DOHH2 (cell line): ENCODE data around the gene RASD2.

Experiments
- EZH2phosphoT487 ChIP-seq: fragments of 200-600 bp; sonication (generic); IDR thresholded peaks from 2 replicates; pipeline ENCODE4 v1.6.1; 2017; ENCODE audit warnings: borderline replicate concordance, mild to moderate bottlenecking, antibody characterized with exemption, low read length, moderate library complexity, mixed read lengths
- TF ChIP-seq, protein P1 (sequence below): fragments of 200-600 bp; sonication (generic); IDR thresholded peaks from one replicate; pipeline ENCODE4 v1.5.1; 2014; ENCODE audit warnings: antibody characterized with exemption, mild to moderate bottlenecking, low read depth, low read length; ENCODE audit not compliant: poor library complexity, severe bottlenecking

DNA sequence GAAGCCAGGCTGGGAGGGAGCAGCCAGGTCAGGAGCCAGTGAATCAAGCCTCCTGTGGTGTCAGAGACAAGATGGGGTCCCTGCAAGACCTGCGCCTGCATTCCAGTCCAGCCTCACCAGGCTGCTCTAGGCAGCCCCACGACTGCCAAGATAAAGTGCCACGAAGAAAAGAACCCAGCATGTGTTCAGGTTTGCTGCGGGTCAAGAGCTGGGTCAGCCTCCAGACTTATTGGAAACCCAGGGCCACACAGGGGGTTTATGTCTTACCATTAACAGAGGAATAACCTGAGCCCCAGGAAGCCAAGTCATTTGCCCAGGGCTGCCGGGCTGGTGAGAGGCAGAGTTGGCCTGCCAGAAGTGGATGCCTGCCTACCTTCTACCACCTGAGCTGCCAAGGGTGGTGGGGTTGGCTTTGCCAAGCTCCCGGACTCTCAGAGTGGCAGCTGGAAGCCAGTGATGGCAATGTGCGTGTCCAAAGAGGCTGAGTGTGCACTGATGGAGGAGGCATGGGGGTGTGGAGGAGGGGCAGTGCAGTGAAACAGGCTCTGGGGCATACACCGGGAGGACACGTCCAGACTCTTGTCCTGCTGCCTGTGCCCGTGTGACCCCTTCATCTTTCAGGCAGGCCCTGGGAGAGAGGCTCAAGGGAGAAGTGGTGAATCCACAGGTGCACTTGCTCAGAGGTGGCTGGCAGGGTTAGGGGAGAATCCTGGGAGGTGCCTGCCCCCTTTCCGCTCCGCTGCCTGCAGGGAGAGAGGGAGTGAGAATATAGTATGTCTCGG is 1.7 kb downstream of the RASD2 start:
- TF ChIP-seq, protein P1, sequence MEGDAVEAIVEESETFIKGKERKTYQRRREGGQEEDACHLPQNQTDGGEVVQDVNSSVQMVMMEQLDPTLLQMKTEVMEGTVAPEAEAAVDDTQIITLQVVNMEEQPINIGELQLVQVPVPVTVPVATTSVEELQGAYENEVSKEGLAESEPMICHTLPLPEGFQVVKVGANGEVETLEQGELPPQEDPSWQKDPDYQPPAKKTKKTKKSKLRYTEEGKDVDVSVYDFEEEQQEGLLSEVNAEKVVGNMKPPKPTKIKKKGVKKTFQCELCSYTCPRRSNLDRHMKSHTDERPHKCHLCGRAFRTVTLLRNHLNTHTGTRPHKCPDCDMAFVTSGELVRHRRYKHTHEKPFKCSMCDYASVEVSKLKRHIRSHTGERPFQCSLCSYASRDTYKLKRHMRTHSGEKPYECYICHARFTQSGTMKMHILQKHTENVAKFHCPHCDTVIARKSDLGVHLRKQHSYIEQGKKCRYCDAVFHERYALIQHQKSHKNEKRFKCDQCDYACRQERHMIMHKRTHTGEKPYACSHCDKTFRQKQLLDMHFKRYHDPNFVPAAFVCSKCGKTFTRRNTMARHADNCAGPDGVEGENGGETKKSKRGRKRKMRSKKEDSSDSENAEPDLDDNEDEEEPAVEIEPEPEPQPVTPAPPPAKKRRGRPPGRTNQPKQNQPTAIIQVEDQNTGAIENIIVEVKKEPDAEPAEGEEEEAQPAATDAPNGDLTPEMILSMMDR = no peak
- no peak for TF ChIP-seq EZH2phosphoT487
